ENCODE measurements around the gene HECTD1.

GRCh38 chr14:31252865-31253264 lies 45.3 kb upstream of the HECTD1 start:
- TF ChIP-seq MYC (IDR thresholded peaks at IDR 0.05; ENCODE audit: low read depth, low read length) (no peak), MYC (CRISPR knock-in tag; IDR thresholded peaks at IDR 0.05; ENCODE audit: borderline replicate concordance, low read depth) (no peak), CREM (IDR thresholded peaks at IDR 0.05; ENCODE audit: low read depth) (no peak), IRF9 (tag; IDR thresholded peaks at IDR 0.05) (no peak), SUPT5H (IDR thresholded peaks at IDR 0.05) (no peak), REST (IDR thresholded peaks at IDR 0.05; ENCODE audit: borderline replicate concordance) (no peak), REST (CRISPR knock-in tag; IDR thresholded peaks at IDR 0.05; ENCODE audit: low read depth) (no peak)

Data from K562 (cell line).